Stomach (tissue), 4 donors: ENCODE results near the gene FEM1C.
A peak's percentile ranks its signal among the peaks of the same experiment; 100 is the strongest.

Source experiments
- CTCF ChIP-seq, 7 experiments: fragments of 450-650 bp in 4 of 7; fragments of 200-600 bp in 3 of 7; sonication (generic) in 3 of 7; IDR thresholded peaks; one replicate each; pipeline ENCODE4 v1.5.1; 2016 to 2019; ENCODE audit warnings: antibody characterized with exemption in 7 of 7, control low read depth in 2 of 7, mild to moderate bottlenecking in 1 of 7
- EP300 ChIP-seq: sonication (generic); formaldehyde crosslinking; IDR thresholded peaks from one replicate; pipeline ENCODE4 v1.6.1; 2017; ENCODE audit warnings: antibody characterized with exemption
- POLR2A ChIP-seq, 4 donors: fragments of 450-650 bp; IDR thresholded peaks; one replicate each; pipeline ENCODE4 v1.6.1; 2016; ENCODE audit warnings: antibody characterized with exemption in 4 of 4, control low read depth in 2 of 4, mild to moderate bottlenecking in 1 of 4, moderate library complexity in 1 of 4
- POLR2AphosphoS5 ChIP-seq, 3 donors: sonication (generic); formaldehyde crosslinking; IDR thresholded peaks; one replicate each; pipeline ENCODE4 v1.6.1; 2016; ENCODE audit warnings: antibody characterized with exemption in 3 of 3

- TF ChIP-seq CTCF (IDR thresholded peaks at IDR 0.05) (no peak), POLR2A (IDR thresholded peaks at IDR 0.05) (no peak), POLR2AphosphoS5 (IDR thresholded peaks at IDR 0.05) (peak in 1 of 3 donors; percentile 9), EP300 (no peak)
These were observed 21.7 kb downstream of the FEM1C start for GRCh38 chr5:115522832-115523403.
